GM21717 (cell line): ENCODE data around the gene SH2D1A.
A peak's percentile ranks its signal among the peaks of the same experiment; 100 is the strongest.
"Not testable (repeated sequence)": the region's sequence is repeated elsewhere in the genome, so short reads cannot be mapped to it uniquely, and the experiment has no call there.

Source experiments
- ATAC-seq: cut with Tn5 transposase; IDR thresholded peaks from one replicate; pipeline ENCODE4 v1.9.1; 2021; ENCODE audit warnings: mild to moderate bottlenecking, moderate library complexity; ENCODE audit not compliant: unreplicated experiment

SH2D1A gene

DNA sequence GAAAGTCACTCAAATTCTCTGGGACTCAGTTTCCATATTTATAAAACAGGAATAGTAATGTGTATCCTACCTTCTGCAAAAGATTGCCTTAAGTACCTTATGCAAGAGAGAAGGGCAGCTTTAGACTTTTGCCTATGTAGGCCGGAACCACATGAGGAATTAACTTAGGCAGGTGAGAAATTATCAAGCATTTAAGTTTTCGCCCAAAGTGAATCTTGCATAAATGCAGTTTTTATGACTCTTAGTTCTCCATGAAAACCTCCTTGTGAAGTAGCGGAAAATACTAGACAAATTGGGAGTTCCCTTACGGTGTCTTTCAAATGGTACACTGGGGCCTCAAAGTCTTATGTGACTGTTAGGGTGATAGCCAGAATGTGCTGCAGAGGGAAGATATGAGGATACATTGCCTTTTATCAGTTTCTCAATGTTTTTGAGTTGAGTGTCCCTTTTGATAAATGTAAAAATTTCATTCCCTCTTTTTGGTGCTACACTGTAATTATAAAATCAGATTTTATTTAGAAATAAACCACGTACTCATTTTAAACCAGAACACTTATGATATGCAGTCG, 2.6 kb downstream of the SH2D1A start:
- ATAC-seq, result no peak

DNA sequence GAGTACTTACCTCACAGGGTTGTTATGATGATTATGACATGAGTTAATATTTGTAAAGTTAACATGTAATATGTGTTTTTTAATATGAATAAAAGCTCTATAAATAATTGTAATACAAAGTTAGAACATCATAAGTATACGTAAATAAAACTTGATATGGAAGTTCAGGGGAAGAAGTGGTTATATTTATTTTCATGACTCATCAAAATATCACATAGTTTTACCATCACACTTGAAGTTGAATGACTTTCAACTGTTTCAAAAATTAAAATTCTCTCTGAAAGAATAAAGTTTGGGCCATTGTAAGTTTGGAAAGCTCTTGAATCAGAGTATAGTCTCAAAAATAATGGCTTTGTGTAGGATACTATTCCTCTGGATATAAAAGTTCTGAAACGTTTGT, 8.3 kb downstream of the SH2D1A start:
- ATAC-seq, result no peak

- ATAC-seq, result peak; percentile 61
Measured at GRCh38 chrX:124358800-124359383, 12.5 kb downstream of the SH2D1A start.

GRCh38 chrX:124362072-124362471, 15.7 kb downstream of the SH2D1A start:
- ATAC-seq, result no peak

DNA sequence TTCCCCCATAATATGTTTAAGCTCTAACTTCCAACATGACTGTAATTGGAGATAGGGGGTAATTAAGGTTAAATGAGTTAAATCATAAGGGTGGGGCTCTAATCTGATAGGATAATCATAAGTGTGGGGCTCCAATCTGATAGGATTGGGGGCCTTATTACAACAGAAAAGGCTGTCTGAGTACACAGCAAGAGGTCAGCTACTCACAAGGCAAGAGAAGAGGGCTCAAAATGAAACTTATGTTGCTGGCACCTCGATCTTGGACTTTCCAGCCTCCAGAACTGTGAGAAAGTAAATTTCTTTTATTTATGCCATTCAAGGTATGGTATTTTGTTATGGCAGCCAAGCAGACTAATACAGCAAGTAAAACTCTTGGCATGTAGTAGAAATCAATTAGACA, 16.4 kb downstream of the SH2D1A start:
- no peak for ATAC-seq

- ATAC-seq, result no peak
Measured at GRCh38 chrX:124369722-124370121, 23.4 kb downstream of the SH2D1A start.

DNA sequence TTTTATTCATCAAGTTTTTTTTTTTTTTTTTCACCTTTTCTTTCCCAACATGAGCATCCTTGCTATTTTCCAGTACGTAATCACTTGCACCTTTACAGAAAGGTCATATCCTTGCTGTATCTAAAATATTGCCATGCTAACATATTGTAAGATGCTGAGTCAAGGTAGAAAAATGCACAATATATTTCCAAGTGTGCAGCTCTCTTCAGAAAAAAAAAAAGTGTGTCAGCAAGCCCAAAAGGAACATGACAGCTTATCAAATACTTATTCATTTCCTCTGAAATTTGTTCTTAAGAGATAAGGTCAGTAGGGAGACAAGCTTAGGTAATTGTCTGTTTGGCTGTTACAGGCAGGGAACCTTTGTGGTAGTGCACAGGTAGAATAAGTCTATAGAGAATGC, 27.0 kb downstream of the SH2D1A start:
- ATAC-seq, result no peak

GRCh38 chrX:124378643-124379042, 32.3 kb downstream of the SH2D1A start:
- no peak for ATAC-seq

DNA sequence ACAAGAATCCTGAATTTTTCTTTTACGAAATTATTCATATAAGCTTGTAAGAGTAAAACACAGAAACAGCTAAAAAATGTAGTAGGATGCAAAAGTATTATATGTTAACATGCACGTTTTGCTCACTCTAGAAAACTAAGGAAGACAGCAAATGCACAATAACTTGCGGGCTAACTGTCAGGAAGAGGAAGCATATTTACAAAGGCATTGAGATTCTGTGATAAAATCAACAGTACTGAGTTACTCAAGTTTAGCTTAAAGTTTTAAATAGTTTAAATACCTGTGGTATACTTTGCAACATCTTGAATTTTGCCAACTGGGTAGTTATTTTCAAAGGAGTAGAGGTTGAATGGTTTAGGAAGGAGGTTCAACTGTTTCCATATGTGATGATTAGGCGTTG, 37.0 kb downstream of the SH2D1A start:
- no peak for ATAC-seq

GRCh38 chrX:124386401-124386800, 40.0 kb downstream of the SH2D1A start:
- no peak for ATAC-seq

- peak; percentile 78 for ATAC-seq
Measured at GRCh38 chrX:124388562-124388961, 42.2 kb downstream of the SH2D1A start.

DNA sequence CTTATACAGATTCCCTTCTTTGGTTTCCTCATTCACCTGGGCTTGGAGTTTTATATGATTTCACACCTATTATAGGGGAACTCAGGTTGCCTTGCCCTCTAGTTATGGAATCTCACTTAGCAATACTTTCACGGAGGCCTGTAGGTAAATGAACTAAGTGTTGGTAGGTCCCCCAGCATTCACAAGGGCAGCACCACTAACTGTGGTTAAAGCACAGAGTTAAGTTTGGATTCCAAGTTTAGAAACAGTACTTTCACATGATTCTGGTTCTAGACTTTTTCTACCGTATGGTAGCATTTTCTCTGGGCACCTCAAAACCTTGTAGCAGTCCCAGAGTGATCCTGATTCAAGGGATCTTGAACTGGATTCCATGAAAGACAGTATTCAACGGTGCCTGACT, 46.4 kb downstream of the SH2D1A start:
- ATAC-seq, result peak; percentile 42

DNA sequence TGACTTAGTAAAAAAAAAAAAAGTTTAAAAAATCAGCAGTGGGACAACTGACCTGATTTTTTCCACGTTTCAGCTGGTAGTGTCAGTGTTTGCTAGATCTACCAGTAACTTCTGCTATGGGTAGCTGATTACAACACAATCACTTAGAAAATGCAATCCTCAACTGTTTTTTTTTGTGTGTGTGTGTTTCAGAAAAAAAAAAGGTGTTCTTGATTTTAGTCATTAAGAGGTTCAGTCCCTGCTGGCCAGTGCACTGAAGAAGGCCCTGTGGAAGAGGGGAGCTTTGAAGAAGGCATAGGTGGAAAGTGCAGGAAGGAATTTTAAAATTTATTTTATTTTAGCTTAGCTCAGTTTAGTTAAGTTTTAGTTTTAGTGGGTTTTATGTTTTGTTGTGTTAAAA, 46.9 kb downstream of the SH2D1A start:
- no peak for ATAC-seq

DNA sequence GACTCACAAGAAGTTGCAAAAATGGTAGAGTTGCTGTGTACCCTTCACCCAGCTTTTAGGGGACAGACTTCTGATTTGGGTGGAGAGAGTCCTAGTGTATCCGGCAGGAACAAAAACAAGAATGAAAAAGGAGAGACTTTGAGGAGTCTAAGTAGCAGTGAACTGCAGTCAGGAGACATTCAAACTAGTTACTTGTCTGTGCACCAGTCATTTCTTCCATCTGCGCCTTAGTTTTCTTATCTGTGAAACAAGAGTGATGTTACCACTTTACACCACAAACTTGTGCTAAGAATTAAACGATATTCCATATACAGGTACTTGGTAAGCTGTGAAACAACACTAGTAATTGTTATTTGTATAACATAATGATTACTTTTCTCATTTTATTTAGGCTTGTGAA, 47.3 kb downstream of the SH2D1A start:
- no peak for ATAC-seq

DNA sequence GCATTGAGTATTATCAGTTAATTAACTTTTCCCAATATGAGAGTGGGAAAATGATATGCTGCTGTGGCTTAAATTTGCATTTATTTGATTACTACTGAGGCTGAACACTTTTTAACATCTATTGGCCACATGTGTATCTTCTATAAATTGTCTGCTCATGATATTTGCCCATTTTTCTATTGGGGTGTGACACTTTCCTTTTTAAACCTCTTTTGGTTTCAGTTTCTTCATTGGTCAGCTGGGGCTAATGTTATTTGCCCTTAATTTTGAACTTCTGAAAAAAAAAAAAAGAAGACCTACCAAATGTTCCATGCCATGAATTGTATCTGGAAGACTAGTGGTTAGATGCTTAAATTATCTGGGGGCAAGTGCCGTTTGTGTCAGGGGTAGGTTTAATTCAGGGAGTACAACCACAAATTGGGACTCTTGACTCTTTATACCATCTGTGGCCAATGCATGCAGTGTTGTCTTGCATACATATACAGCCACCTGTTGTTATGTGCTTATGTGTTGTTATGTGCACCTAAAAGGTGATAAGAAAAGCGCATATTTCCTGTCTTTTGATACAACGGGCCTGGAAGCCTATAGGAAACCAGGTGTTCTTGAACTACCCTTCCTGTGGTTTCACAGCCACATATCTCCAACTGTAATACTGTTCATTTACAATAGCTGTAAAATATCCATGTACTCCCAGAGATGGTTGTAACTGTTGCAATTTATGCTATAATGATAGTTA, 49.0 kb downstream of the SH2D1A start:
- ATAC-seq, result peak; percentile 66

GRCh38 chrX:124401696-124402095, 55.3 kb downstream of the SH2D1A start:
- no peak for ATAC-seq

- no peak for ATAC-seq
Measured at GRCh38 chrX:124405868-124406267, 59.5 kb downstream of the SH2D1A start.

GRCh38 chrX:124406294-124407014, 60.1 kb downstream of the SH2D1A start:
- ATAC-seq, result peak; percentile 91

DNA sequence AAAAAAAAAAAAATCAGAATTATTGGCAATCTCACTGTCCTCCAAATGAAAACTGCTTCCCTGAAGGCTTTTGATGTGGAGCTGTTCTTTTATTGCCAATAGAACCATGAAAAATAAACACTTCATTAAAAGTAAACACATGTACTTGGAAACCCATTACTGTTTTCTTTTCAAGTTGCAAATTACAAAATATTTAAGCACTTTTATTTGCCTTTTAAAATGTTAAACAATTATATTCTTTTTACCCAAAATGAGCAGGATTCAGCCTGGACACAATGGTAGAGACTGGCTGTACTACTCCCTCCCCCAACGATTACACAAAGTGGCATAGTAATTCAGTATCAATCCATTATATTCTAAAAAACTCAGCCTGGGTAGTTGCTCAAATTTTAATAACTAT, 60.9 kb downstream of the SH2D1A start:
- ATAC-seq, result no peak

GRCh38 chrX:124408380-124408779, 62.0 kb downstream of the SH2D1A start:
- ATAC-seq, result not testable (repeated sequence)

DNA sequence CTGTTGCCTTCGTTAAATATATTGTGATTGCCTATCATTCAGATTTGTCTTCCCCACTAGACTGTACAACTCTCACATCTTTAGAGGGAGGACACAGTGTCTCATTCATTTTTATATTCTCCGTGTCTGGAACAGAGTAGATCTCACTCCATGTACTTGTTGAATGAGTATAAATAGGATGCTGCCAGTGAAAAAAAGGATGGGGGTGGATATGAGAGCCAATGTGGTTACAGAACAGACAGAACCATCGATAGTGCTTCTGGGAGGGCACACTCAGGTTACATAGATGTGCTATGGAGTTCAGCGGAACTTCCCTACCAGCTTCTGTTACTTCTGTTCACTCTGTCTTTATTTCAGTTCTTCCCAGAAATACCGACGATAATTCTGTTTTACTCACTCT, 66.9 kb downstream of the SH2D1A start:
- no peak for ATAC-seq

DNA sequence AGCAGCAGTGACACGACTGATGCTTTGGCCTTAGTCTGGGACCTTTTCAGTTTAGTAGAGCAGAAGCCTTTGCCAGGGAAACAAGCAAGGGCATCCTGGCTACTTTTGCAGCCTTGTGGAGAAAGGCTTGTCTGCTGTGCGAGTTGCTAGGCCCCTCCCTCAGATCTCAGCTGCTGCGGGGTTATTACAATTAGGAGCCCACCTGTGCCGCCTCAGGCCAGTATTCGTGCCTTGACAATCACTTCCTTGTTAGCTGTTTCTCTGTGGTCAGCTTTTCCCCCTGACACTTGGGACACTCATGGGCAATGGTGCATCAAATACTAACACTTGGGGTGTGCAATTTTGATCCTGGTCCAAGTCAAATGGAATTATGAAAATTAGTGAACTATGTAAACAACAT, 67.9 kb downstream of the SH2D1A start:
- ATAC-seq, result no peak
